H1 (cell line): Measurements from ENCODE around the gene ADCY1. TPM values are rescaled to one million over a fixed set of nuclear protein-coding genes. Genes with fewer than 3 reads are reported as not detected.

Source experiments
- CEBPB ChIP-seq: IDR thresholded peaks from 2 replicates; pipeline ENCODE4 v1.6.1; 2012; ENCODE audit warnings: low read depth, low read length
- CTCF ChIP-seq, 3 experiments: IDR thresholded peaks; 1 replicate in 2 of 3; 2 replicates in 1 of 3; pipeline versions ENCODE4 v1.5.1 to v1.6.1; 2011; ENCODE audit warnings: low read length in 3 of 3, mild to moderate bottlenecking in 3 of 3, inconsistent platforms in 2 of 3, low read depth in 1 of 3, moderate library complexity in 1 of 3; ENCODE audit not compliant: insufficient read depth in 1 of 3; ENCODE audit errors: control extremely low read depth in 1 of 3
- HDAC2 ChIP-seq, 2 experiments: fragments of 300-600 bp in 1 of 2; sonication (generic) in 1 of 2; IDR thresholded peaks; 2 replicates each; pipeline ENCODE4 v1.6.1; 2011 to 2012; ENCODE audit warnings: low read depth in 2 of 2, low read length in 2 of 2, mild to moderate bottlenecking in 2 of 2, moderate library complexity in 2 of 2, borderline replicate concordance in 1 of 2, inconsistent platforms in 1 of 2
- HDAC6 ChIP-seq: IDR thresholded peaks from one replicate; pipeline ENCODE4 v1.7.1; 2012; ENCODE audit warnings: low read depth, mild to moderate bottlenecking, inconsistent platforms, low read length, moderate library complexity
- JUN ChIP-seq: IDR thresholded peaks from 2 replicates; pipeline ENCODE4 v1.6.1; 2011; ENCODE audit warnings: low read depth, mild to moderate bottlenecking, improper control_type of control experiment, low read length
- JUND ChIP-seq: IDR thresholded peaks from 2 replicates; pipeline ENCODE4 v1.6.1; 2011; ENCODE audit warnings: mild to moderate bottlenecking, improper control_type of control experiment, low read length
- MAFK ChIP-seq: IDR thresholded peaks from 2 replicates; pipeline ENCODE4 v1.6.1; 2012; ENCODE audit warnings: low read depth, mild to moderate bottlenecking, improper control_type of control experiment, low read length
- RAD21 ChIP-seq, 2 experiments: IDR thresholded peaks in 1 of 2; conservative IDR thresholded peaks in 1 of 2; 2 replicates each; pipeline ENCODE4 v1.6.1; 2011; ENCODE audit warnings: low read depth in 2 of 2, low read length in 2 of 2, improper control_type of control experiment in 1 of 2, inconsistent platforms in 1 of 2, mild to moderate bottlenecking in 1 of 2, moderate library complexity in 1 of 2
- RFX5 ChIP-seq: IDR thresholded peaks from 2 replicates; pipeline ENCODE4 v1.6.1; 2011; ENCODE audit warnings: low read depth, low read length, improper control_type of control experiment, borderline replicate concordance
- RNF2 ChIP-seq: fragments of 200-900, 300-1000 bp; sonication (generic); IDR thresholded peaks from 2 replicates; pipeline ENCODE4 v1.7.1; 2016; ENCODE audit warnings: borderline replicate concordance, low read depth, mild to moderate bottlenecking, antibody characterized with exemption, low read length; ENCODE audit not compliant: poor library complexity, severe bottlenecking; ENCODE audit errors: missing control alignments
- TAF7 ChIP-seq: optimal IDR thresholded peaks from 2 replicates; pipeline ENCODE3; 2011; ENCODE audit warnings: low read depth, mild to moderate bottlenecking, inconsistent platforms, low read length, moderate library complexity, borderline replicate concordance
- TCF12 ChIP-seq: IDR thresholded peaks from 2 replicates; pipeline ENCODE4 v1.6.1; 2011; ENCODE audit warnings: low read depth, mild to moderate bottlenecking, low read length
- polyA plus RNA-seq, 7 experiments: library from polyadenylated mRNA; depleted of rRNA in 3 of 7; stranded (reverse) in 5 of 7; unstranded in 2 of 7; fragments of >200 nt in 5 of 7; fragments of 200-250 nt in 2 of 7; gene quantifications; 1 replicate in 5 of 7; 2 replicates in 1 of 7; 4 replicates in 1 of 7; pipeline versions ENCODE4 v1.2.1 to v1.2.3, GENCODE V29; 2011 to 2013; ENCODE audit warnings: missing spikeins in 2 of 7, mixed read lengths in 2 of 7
- total RNA-seq: library from RNA; stranded (reverse); fragmentation: NEBNext Ultra II Directional; extraction: Animal tissue kit (Norgen Biotek cat#: 25700); gene quantifications from 2 replicates; pipeline ENCODE4 v1.2.1, GENCODE V29; 2021

ADCY1 gene
- total and polyA plus RNA-seq, 2 of the 8 experiments (the other 6 are each of a cell fraction or from before 2014, with no cell fraction given): 7.9 to 26.9 TPM

GRCh38 chr7:45703373-45703821, 129.2 kb downstream of the ADCY1 start (continued):
- TF ChIP-seq CTCF (IDR thresholded peaks at IDR 0.05; ENCODE audit: control extremely low read depth in 1 of 3, insufficient read depth in 1 of 3, low read depth in 1 of 3, low read length in 3 of 3) (no peak), RAD21 (IDR thresholded peaks at IDR 0.05 in 1 of 2, conservative IDR thresholded peaks at IDR 0.05 in 1 of 2; ENCODE audit: low read depth in 2 of 2, low read length in 2 of 2) (no peak), TCF12 (no peak), HDAC2 (IDR thresholded peaks at IDR 0.05; ENCODE audit: borderline replicate concordance in 1 of 2, low read depth in 2 of 2, low read length in 2 of 2) (no peak), RFX5 (no peak), CEBPB (no peak), RNF2 (no peak), MAFK (no peak), HDAC6 (no peak), JUN (no peak), TAF7 (no peak), JUND (no peak)
